HepG2 (cell line): ENCODE measurements around the gene KIF17. TPM values are rescaled to one million over a fixed set of nuclear protein-coding genes. Genes with fewer than 3 reads are reported as not detected.

ENCODE experiments used
- ATAC-seq: fragments of 200-7000 bp; cut with Tn5 transposase; 3 replicates; pipeline ENCODE4 v1.9.1; 2020; ENCODE audit warnings: mild to moderate bottlenecking, moderate library complexity
- BruUV-seq: library from RNA; stranded (reverse); fragments of 400-500 nt; replicated peaks from 2 replicates; lab custom pipeline; 2021; lab: Mats Ljungman, UMichigan
- CTCF ChIA-PET: fragments of 300-600 bp; formaldehyde crosslinking; extraction: SDS; loops from one replicate; lab custom pipeline; 2021; ENCODE audit warnings: low total read pairs, inconsistent platforms, low intra/inter-chr PET ratio; lab: Yijun Ruan, JAX
- POLR2A ChIA-PET: fragments of 350-600 bp; sonication (Branson Sonifier 250); formaldehyde crosslinking; loops from one replicate; lab custom pipeline; 2020; ENCODE audit warnings: antibody characterized with exemption, inconsistent platforms; lab: Yijun Ruan, JAX
- DNase-seq: peaks from one replicate; pipeline ENCODE4 v3.0.0-alpha.2; 2015; ENCODE audit warnings: low spot score
- FAIRE-seq: peaks from 3 replicates; lab custom pipeline; 2011; peaks lifted over from hg19 to GRCh38; lab: Jason Lieb, UNC
- H2AFZ ChIP-seq: one replicate; pipeline ENCODE4 v1.6.1; 2011; ENCODE audit warnings: low read length, inconsistent platforms
- H3K27ac ChIP-seq: fragments of 300-600 bp; 3 replicates; pipeline ENCODE4 v1.8.0; 2011; ENCODE audit warnings: mixed run types, mild to moderate bottlenecking, mixed read lengths, low read length, inconsistent platforms; ENCODE audit not compliant: insufficient read depth; ENCODE audit errors: extremely low read length
- H3K27me3 ChIP-seq, 2 experiments: fragments of 200-600 bp in 1 of 2; 2 replicates in 1 of 2; 3 replicates in 1 of 2; pipeline versions ENCODE4 v1.6.0 to v1.8.0; 2011; ENCODE audit warnings: low read length in 2 of 2, mild to moderate bottlenecking in 2 of 2, moderate library complexity in 2 of 2, inconsistent platforms in 1 of 2; ENCODE audit not compliant: insufficient read depth in 2 of 2, control insufficient read depth in 1 of 2
- H3K36me3 ChIP-seq, 2 experiments: fragments of 200-600 bp in 1 of 2; replicated peaks in 1 of 2; 2 replicates in 1 of 2; 3 replicates in 1 of 2; pipeline versions ENCODE4 v1.5.1 to v1.8.0; 2011; ENCODE audit warnings: low read length in 2 of 2, inconsistent platforms in 1 of 2; ENCODE audit not compliant: insufficient read depth in 2 of 2, control insufficient read depth in 1 of 2
- H3K4me1 ChIP-seq: 2 replicates; pipeline ENCODE4 v1.5.1; 2012; ENCODE audit warnings: low read length, inconsistent platforms; ENCODE audit not compliant: insufficient read depth
- H3K4me2 ChIP-seq: 2 replicates; pipeline ENCODE4 v1.6.0; 2011; ENCODE audit warnings: low read depth, low read length, inconsistent platforms
- H3K4me3 ChIP-seq, 3 experiments: fragments of 200-600 bp in 1 of 3; sonication (generic), shearing (Covaris generic) in 1 of 3; replicated peaks in 1 of 3; 2 replicates each; pipeline ENCODE4 v1.5.1; 2011 to 2016; ENCODE audit warnings: low read length in 3 of 3, inconsistent platforms in 2 of 3, low read depth in 2 of 3, mild to moderate bottlenecking in 2 of 3, control low read depth in 1 of 3, mixed read lengths in 1 of 3; ENCODE audit not compliant: insufficient read depth in 1 of 3
- H3K79me2 ChIP-seq: one replicate; pipeline ENCODE4 v1.6.1; 2011; ENCODE audit warnings: low read length, inconsistent platforms; ENCODE audit not compliant: insufficient read depth
- H3K9ac ChIP-seq: 2 replicates; pipeline ENCODE4 v1.6.0; 2011; ENCODE audit warnings: mild to moderate bottlenecking, low read depth, low read length, inconsistent platforms; ENCODE audit not compliant: insufficient read depth
- H3K9me3 ChIP-seq: 2 replicates; pipeline ENCODE4 v1.5.1; 2012; ENCODE audit warnings: mild to moderate bottlenecking, low read length
- H4K20me1 ChIP-seq: 2 replicates; pipeline ENCODE4 v1.6.0; 2011; ENCODE audit warnings: inconsistent platforms, mild to moderate bottlenecking, low read length, moderate library complexity; ENCODE audit not compliant: insufficient read depth
- ARID5B ChIP-seq: IDR thresholded peaks from 2 replicates; pipeline ENCODE4 v1.4.0; 2020; ENCODE audit warnings: mild to moderate bottlenecking, missing genetic modification reagents
- BCL6 ChIP-seq: IDR thresholded peaks from 2 replicates; pipeline ENCODE4 v1.6.1; 2016; ENCODE audit warnings: missing genetic modification reagents, missing compliant biosample characterization
- E2F1 ChIP-seq: sonication (generic); formaldehyde crosslinking; IDR thresholded peaks from 2 replicates; pipeline ENCODE4 v1.5.0; 2020; ENCODE audit warnings: missing genetic modification reagents
- KDM5A ChIP-seq: fragments of 200-600 bp; sonication (generic); IDR thresholded peaks from 2 replicates; pipeline ENCODE4 v1.7.0; 2018; ENCODE audit warnings: antibody characterized with exemption, mild to moderate bottlenecking, low read length, borderline replicate concordance
- MXD4 ChIP-seq: IDR thresholded peaks from 2 replicates; pipeline ENCODE4 v1.6.1; 2016; ENCODE audit warnings: mild to moderate bottlenecking, missing biosample characterization, missing genetic modification reagents
- NFIC ChIP-seq: IDR thresholded peaks from 2 replicates; pipeline ENCODE4 v1.6.1; 2012; ENCODE audit warnings: mild to moderate bottlenecking, low read length, inconsistent platforms
- RARA ChIP-seq: IDR thresholded peaks from 2 replicates; pipeline ENCODE4 v1.6.1; 2016; ENCODE audit warnings: missing genetic modification reagents, missing compliant biosample characterization
- RNF219 ChIP-seq: sonication (generic); formaldehyde crosslinking; IDR thresholded peaks from 2 replicates; pipeline ENCODE4 v1.5.0; 2020; ENCODE audit warnings: mild to moderate bottlenecking, missing genetic modification reagents
- RXRA ChIP-seq: sonication (generic); formaldehyde crosslinking; IDR thresholded peaks from 2 replicates; pipeline ENCODE4 v1.5.1; 2020; ENCODE audit warnings: missing genetic modification reagents
- SKIL ChIP-seq: sonication (generic); formaldehyde crosslinking; IDR thresholded peaks from 2 replicates; pipeline ENCODE4 v1.8.0; 2022; ENCODE audit warnings: missing genetic modification reagents, mild to moderate bottlenecking, moderate library complexity, borderline replicate concordance
- SMARCE1 ChIP-seq: fragments of 450-650 bp; IDR thresholded peaks from 2 replicates; pipeline ENCODE4 v1.6.1; 2017; ENCODE audit warnings: borderline replicate concordance
- SOX13 ChIP-seq, 3 experiments: fragments of 450-650 bp in 1 of 3; sonication (generic) in 1 of 3; formaldehyde crosslinking in 1 of 3; IDR thresholded peaks in 2 of 3; conservative IDR thresholded peaks in 1 of 3; 2 replicates each; pipeline versions ENCODE4 v1.5.0 to v1.6.1; 2016 to 2020; ENCODE audit warnings: antibody characterized with exemption in 1 of 3, mild to moderate bottlenecking in 1 of 3, missing compliant biosample characterization in 1 of 3, missing genetic modification reagents in 1 of 3, moderate library complexity in 1 of 3
- SRSF4 ChIP-seq: fragments of 200-400 bp; formaldehyde crosslinking; IDR thresholded peaks from one replicate; pipeline ENCODE4 v1.6.1; 2018; ENCODE audit warnings: mild to moderate bottlenecking, low read depth, low read length, moderate library complexity; ENCODE audit not compliant: poor library complexity, severe bottlenecking
- ZMYM3 ChIP-seq: sonication (generic); formaldehyde crosslinking; IDR thresholded peaks from 2 replicates; pipeline ENCODE4 v1.5.1; 2020; ENCODE audit warnings: mild to moderate bottlenecking, missing genetic modification reagents
- ZNF343 ChIP-seq: sonication (generic); formaldehyde crosslinking; IDR thresholded peaks from 2 replicates; pipeline ENCODE4 v1.4.0; 2020; ENCODE audit warnings: mild to moderate bottlenecking, missing genetic modification reagents
- WGBS: methylation state at CpG from one replicate; pipeline ENCODE4 v1.1.6; 2017; ENCODE audit warnings: low lambda C conversion rate; 5-methylcytosine and 5-hydroxymethylcytosine counted together
- in situ Hi-C: cut with HindIII; loops from 2 replicates; pipeline ENCODE4 v1.10.0; 2017; ENCODE audit warnings: low pct_unique_long_range_greater_than_20kb; ENCODE audit not compliant: extremely low pct_ligation_motif_present
- intact Hi-C: fragments of 100-400 bp; cut with micrococcal nuclease; formaldehyde crosslinking; loops from one replicate; pipeline ENCODE4 v1.10.0; 2022; ENCODE audit not compliant: unreplicated experiment
- polyA plus RNA-seq, 8 experiments: library from polyadenylated mRNA; depleted of rRNA in 3 of 8; stranded (reverse) in 7 of 8; unstranded in 1 of 8; fragments of >200 nt; fragmentation: Illumina TruSeq in 4 of 8; extraction: Trizol in 4 of 8; gene quantifications; 2 replicates each; pipeline versions ENCODE4 v1.2.1 to v1.2.3, GENCODE V29; 2011 to 2016; ENCODE audit warnings: low read depth in 4 of 8, missing spikeins in 1 of 8, mixed read lengths in 1 of 8; ENCODE audit not compliant: insufficient read depth in 1 of 8
- total RNA-seq, 5 experiments: library from RNA; depleted of rRNA; stranded (reverse); fragments of >200 nt; fragmentation: Illumina TruSeq; extraction: Trizol; gene quantifications; 2 replicates each; pipeline ENCODE4 v1.2.3, GENCODE V29; 2016; ENCODE audit warnings: low read depth in 1 of 5

Gene KIF17
- total and polyA plus RNA-seq, 2 of the 13 experiments (the other 11 are each of a cell fraction or from before 2014, with no cell fraction given): 0.24 to 0.44 TPM

GRCh38 chr1:20680269-20680668 is 37.5 kb downstream of the KIF17 start:
- 4% methylated on average over 5 of the region's 5 CpGs for WGBS
- Histone ChIP-seq H2AFZ (no peak overlapping the region), H3K79me2 (no peaks in the 10 kb centered on the region), H3K4me3 (no peak overlapping the region), H3K4me1 (peaks cover 19% of the 10 kb centered on the region), H3K27me3 (peaks cover 2 to 33% of the 10 kb centered on the region in 2 experiments; a peak in 4 of 5 replicates), H4K20me1 (no peaks in the 10 kb centered on the region), H3K9ac (no peak overlapping the region), H3K27ac (no peak overlapping the region), H3K4me2 (peak overlapping the region; percentile 25; the same call in 1 of the 2 replicates), H3K9me3 (no peaks in the 10 kb centered on the region), H3K36me3 (no peaks in the 10 kb centered on the region)
- peak; percentile 62 for FAIRE-seq
- CTCF ChIA-PET: no interaction called here
- in situ Hi-C loops (no loop called here), intact Hi-C loops (no loop called here)
- POLR2A ChIA-PET: interaction anchor here (1.1 to 1.9 kb wide), 2 partner anchors 19 to 107 kb away, joined by 4 to 7 read pairs; partner anchors contain the start of genes DDOST and HP1BP3
- no peak for ATAC-seq
- no peak for DNase-seq
- BruUV-seq: no TSS peak
- TF ChIP-seq ZMYM3 (CRISPR knock-in tag) (no peak), SMARCE1 (no peak), KDM5A (no peak), NFIC (no peak), RARA (CRISPR knock-in tag) (peak; percentile 91), E2F1 (no peak), ARID5B (CRISPR knock-in tag) (peak; percentile 35; the same call in 1 of the 2 replicates), BCL6 (CRISPR knock-in tag) (peak; percentile 83), SKIL (CRISPR knock-in tag) (peak; percentile 46; the same call in 1 of the 2 replicates), SRSF4 (no peak), RXRA (CRISPR knock-in tag) (peak; percentile 68; the same call in 1 of the 2 replicates), MXD4 (CRISPR knock-in tag) (no peak), ZNF343 (CRISPR knock-in tag) (no peak), SOX13 (IDR thresholded peaks at IDR 0.05) (no peak), SOX13 (CRISPR knock-in tag; conservative IDR thresholded peaks at IDR 0.05 in 1 of 2, IDR thresholded peaks at IDR 0.05 in 1 of 2) (0 out of 4 replicates have a peak, but pooled peaks of 1 of the 2 experiments have one; percentile 21), RNF219 (no peak)
